ENCODE results near the gene ADPRHL1. TPM values are rescaled to one million over a fixed set of nuclear protein-coding genes. Genes with fewer than 3 reads are reported as not detected.

ADPRHL1 gene
- 1 to 10 TPM in 6 of 7 donors, under 1 TPM in 1; 0.74 to 4.3 (median 2.0) TPM for total RNA-seq
- 1 to 10 TPM in 1 of 3 donors, under 1 TPM in 2; 0.52 to 1.1 (median 0.68) TPM for polyA plus RNA-seq
- long read RNA-seq, donor 1, result 0 reads
- long read RNA-seq, donor 2, partial matches to known transcripts, result 0 of 1 reads
- long read RNA-seq, donor 2, other reads (novel, unspliced or antisense), result 0 of 1 reads

DNA sequence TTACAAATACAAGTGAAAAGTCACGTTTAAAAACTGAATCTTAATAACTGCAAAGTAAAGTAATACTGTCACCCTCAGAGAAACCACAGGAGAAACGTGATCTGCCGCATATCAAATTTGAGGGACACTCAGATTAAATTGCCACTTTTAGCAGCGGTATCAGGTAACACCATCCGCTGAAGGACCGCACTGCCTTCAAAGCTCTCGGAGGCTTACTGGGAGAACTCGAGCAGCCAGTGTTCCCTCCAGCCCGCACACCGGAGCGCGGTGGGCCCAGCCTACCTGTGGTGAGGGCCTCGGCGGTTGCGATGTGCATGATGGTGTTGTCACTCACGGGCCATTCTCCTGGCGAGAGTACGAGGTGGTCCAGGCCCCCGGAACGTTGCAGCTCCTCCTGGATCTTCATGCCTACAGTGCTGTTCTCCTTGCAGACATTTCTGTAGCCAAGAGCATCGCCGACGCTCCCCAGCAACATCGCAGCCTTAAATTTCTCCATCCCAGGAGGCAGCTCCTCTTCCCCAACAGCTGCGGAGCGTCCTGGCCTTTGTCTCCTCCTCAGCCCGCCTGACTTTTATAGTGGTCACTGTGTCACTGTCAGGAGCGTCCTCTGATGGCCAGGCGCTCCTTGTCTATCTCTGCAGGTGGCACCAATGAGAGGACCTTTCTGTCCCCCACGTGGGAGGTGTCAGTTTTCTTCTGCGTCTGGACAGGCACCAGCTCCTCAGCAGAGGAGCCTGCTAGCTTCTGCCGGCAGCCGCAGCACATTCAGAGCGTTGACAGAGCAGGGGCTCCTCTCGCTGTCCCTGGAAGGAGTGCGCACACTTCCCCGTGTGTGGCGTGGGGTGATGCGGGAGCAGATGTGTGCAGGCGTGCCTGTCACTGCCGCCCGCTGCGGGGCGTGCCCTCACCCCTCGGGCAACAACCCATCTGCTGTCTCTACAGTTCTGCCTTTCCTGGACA lies at the start of gene ADPRHL1:
TSS of gene ADPRHL1 (minus strand) at position 547 of the 960 bp plus-strand sequence. CDS start at position 496, 51 bp downstream.
- Histone ChIP-seq H3K27me3 (replicated peaks in 1 of 7) (no peaks in the 10 kb centered on the region), H3K4me3 (no peak within 1 kb of the TSS), H3K27ac (no peak within 1 kb of the TSS), H3K36me3 (peaks cover 0 to 64% (median 27%) of the 10 kb centered on the region in 6 donors), H3K4me1 (peaks cover 0 to 22% (median 6%) of the 10 kb centered on the region in 6 donors), H3K9me3 (no peaks in the 10 kb centered on the region)
- WGBS, 5 donors, result 90 to 93% (median 92%) methylated on average over 37 to 45 of the region's 45 CpGs
- intact Hi-C loops (cut with DNase I; ENCODE audit: low total_unique reads), result loop anchor here (10.0 kb wide), 1 partner anchor 112 kb away; no protein-coding TSS in a partner anchor
- TF ChIP-seq POLR2A (IDR thresholded peaks at IDR 0.05) (no peak), CTCF (IDR thresholded peaks at IDR 0.05 in 8 of 11, conservative IDR thresholded peaks at IDR 0.05 in 3 of 11) (no peak), POLR2AphosphoS5 (IDR thresholded peaks at IDR 0.05) (no peak)
- DNase-seq, result no peak

DNA sequence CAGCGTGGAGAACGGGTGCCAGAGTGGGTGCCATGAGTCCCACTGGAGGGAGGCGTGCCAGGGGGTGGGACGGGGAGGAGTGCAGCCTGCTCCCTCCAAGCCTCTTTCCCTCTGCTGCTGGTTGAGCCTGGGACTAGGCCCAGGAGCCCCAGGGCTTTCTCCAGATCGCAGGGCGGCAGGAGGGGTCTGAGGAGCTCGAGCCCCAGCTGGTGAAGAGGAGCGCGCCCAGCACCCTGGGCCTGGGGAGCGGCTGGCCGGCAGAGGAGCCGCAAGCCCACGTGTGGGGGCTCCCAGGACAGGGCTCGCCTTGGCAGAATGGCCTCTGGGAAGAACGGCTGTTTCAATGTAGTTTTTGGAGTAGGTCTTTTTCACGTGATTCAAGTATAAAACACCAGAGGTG lies 49.4 kb upstream of the ADPRHL1 start:
- intact Hi-C loops (cut with DNase I; ENCODE audit: low total_unique reads), result no loop called here
- Histone ChIP-seq H3K36me3 (peaks cover 3 to 100% (median 66%) of the 10 kb centered on the region in 6 donors), H3K27me3 (replicated peaks in 1 of 7) (no peaks in the 10 kb centered on the region), H3K4me3 (no peak overlapping the region), H3K9me3 (no peaks in the 10 kb centered on the region), H3K27ac (no peak overlapping the region), H3K4me1 (peaks cover 0 to 7% (median 0%) of the 10 kb centered on the region in 6 donors)
- WGBS, 5 donors, result 82 to 90% (median 87%) methylated on average over 12 to 16 of the region's 16 CpGs
- no peak for DNase-seq
- TF ChIP-seq POLR2AphosphoS5 (IDR thresholded peaks at IDR 0.05) (peak in 1 of 3 donors; percentile 30), CTCF (IDR thresholded peaks at IDR 0.05 in 8 of 11, conservative IDR thresholded peaks at IDR 0.05 in 3 of 11) (no peak), POLR2A (IDR thresholded peaks at IDR 0.05) (no peak)

DNA sequence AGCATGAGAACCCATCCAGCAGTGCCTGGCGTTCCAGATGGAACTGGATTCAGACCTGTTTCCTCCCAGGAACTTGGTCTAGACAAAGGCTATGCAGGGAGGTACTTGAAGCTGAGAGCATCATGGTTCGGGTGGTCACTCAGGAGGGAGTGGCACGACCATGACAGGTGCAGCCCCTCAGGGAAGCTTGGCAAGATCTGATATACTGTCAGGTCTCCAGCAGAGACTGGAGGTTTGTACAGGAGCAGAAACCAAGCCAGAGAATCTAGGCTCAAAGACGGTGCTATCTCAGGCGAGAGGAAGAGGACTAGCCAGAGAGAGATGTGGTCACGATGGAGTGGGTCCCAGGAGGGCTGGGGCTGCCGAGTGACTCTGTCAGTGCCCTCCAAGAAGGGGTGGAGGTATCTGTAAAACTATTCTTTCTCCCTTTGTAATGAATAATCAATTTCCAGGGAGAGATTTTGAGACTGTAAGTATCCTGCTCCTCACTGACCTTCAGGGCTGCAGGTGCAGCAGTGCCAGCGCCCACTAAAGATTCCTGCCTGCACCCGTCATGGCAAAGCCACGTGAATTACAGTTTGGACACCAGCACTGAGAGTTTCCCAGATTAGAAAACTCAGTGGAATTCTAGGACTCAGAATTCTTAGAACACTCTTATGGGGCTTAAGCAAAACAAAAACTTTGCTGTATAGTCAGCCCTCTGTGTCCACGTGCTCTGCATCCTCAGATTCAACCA lies 47.4 kb upstream of the ADPRHL1 start:
- H3K4me1 ChIP-seq, result peaks cover 0 to 21% (median 9%) of the 10 kb centered on the region in 6 donors
- no peaks in the 10 kb centered on the region for H3K27me3 ChIP-seq (replicated peaks in 1 of 7)
- TF ChIP-seq POLR2AphosphoS5 (IDR thresholded peaks at IDR 0.05) (no peak), POLR2A (IDR thresholded peaks at IDR 0.05) (no peak), CTCF (IDR thresholded peaks at IDR 0.05 in 8 of 11, conservative IDR thresholded peaks at IDR 0.05 in 3 of 11) (no peak)
- H3K9me3 ChIP-seq, result no peaks in the 10 kb centered on the region
- DNase-seq, result no peak
- intact Hi-C loops (cut with DNase I; ENCODE audit: low total_unique reads), result no loop called here
- H3K36me3 ChIP-seq, result peaks cover 3 to 100% (median 66%) of the 10 kb centered on the region in 6 donors
- no peak overlapping the region for H3K4me3 ChIP-seq
- H3K27ac ChIP-seq, result no peak overlapping the region
- 81 to 95% (median 91%) methylated on average over 11 of the region's 11 CpGs for WGBS, 5 donors

Data from spleen (tissue), 13 donors.